Activated CD8-positive, alpha-beta memory T cell treated with anti-CD3 and anti-CD28 coated beads for 48 hours (primary cell): ENCODE data around the gene SSBP4.

Experiments used
- DNase-seq, 3 experiments: peaks; one replicate each; pipeline ENCODE4 v3.0.0-alpha.2; 2020; ENCODE audit warnings: low read depth in 2 of 3, low spot score in 2 of 3

The SSBP4 gene

GRCh38 chr19:18441804-18442788 lies 22.9 kb downstream of the SSBP4 start:
- no peak for DNase-seq

- DNase-seq: no peak
Measured at GRCh38 chr19:18442941-18443340, 23.7 kb downstream of the SSBP4 start.

- no peak for DNase-seq
Measured at GRCh38 chr19:18443406-18443805, 24.2 kb downstream of the SSBP4 start.

- DNase-seq: no peak
Measured at GRCh38 chr19:18443831-18444230, 24.6 kb downstream of the SSBP4 start.

GRCh38 chr19:18444513-18444912 lies 25.3 kb downstream of the SSBP4 start:
- no peak for DNase-seq

- DNase-seq: no peak
Measured at GRCh38 chr19:18445262-18445948, 26.2 kb downstream of the SSBP4 start.

- no peak for DNase-seq
Measured at GRCh38 chr19:18446145-18446810, 27.1 kb downstream of the SSBP4 start.

- no peak for DNase-seq
Measured at GRCh38 chr19:18446811-18447359, 27.7 kb downstream of the SSBP4 start.

- DNase-seq: no peak
Measured at GRCh38 chr19:18449552-18449951, 30.4 kb downstream of the SSBP4 start.

- DNase-seq: no peak
Measured at GRCh38 chr19:18450021-18450930, 31.1 kb downstream of the SSBP4 start.

GRCh38 chr19:18450931-18451836 lies 32.0 kb downstream of the SSBP4 start:
- DNase-seq: peak; percentile 68 to 97 (median 97)

GRCh38 chr19:18452386-18452785 lies 33.2 kb downstream of the SSBP4 start:
- no peak for DNase-seq

GRCh38 chr19:18453269-18454024 lies 34.2 kb downstream of the SSBP4 start:
- no peak for DNase-seq

- no peak for DNase-seq
Measured at GRCh38 chr19:18456279-18456678, 37.1 kb downstream of the SSBP4 start.

GRCh38 chr19:18456974-18457373 lies 37.8 kb downstream of the SSBP4 start:
- no peak for DNase-seq

GRCh38 chr19:18457483-18458331 lies 38.5 kb downstream of the SSBP4 start:
- no peak for DNase-seq

GRCh38 chr19:18460900-18461299 lies 41.7 kb downstream of the SSBP4 start:
- DNase-seq: no peak

GRCh38 chr19:18461471-18461870 lies 42.3 kb downstream of the SSBP4 start:
- DNase-seq: no peak
